GM18507 (cell line): ENCODE results near the gene CEP128.

Source experiments
- DNase-seq: peaks from one replicate; pipeline ENCODE4 v3.0.0; 2011; ENCODE audit warnings: low read depth; ENCODE audit not compliant: insufficient read length; ENCODE audit errors: extremely low spot score
- FAIRE-seq: peaks from 2 replicates; lab custom pipeline; 2011; peaks lifted over from hg19 to GRCh38; lab: Jason Lieb, UNC

Gene CEP128

GRCh38 chr14:80713076-80713850 lies 228.3 kb downstream of the CEP128 start:
- no peak for FAIRE-seq
- DNase-seq: no peak

DNA sequence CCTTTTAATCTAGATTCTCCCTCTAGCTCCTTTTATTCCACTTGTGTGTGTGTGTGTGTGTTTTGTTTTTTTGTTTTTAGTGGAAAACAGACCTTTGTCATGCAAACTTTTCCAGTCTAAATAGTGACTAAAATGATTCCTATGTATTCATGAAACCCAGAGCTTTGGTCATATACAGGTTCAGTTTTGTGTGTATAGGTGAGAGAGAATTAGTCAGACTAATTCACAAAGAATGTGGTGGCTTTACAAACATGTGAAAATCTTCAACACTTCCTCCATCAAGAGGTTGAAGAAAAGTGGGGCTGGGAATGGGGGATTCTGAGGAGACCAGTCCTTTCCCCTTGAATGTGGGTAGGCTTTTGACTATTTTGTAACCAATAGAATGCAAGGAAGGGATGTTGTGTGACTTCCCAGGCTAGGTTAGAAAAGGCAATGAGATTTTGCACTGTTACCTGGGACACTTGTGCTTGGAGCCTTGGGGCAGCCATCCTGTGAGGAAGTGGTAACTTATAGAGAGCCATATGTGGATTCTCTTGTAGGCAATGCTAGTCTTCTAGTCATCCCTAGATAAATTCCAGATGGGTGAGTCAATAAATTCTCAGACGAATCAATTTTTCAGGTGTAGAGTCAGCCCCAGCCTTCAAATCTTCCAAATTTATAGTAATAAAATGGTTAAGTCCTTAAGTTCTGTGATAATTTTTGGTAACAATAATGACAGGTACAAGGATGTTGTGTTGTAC lies 236.1 kb downstream of the CEP128 start:
- FAIRE-seq (no peak), DNase-seq (no peak)

GRCh38 chr14:80700601-80701000 lies 240.9 kb downstream of the CEP128 start:
- DNase-seq (no peak), FAIRE-seq (no peak)

DNA sequence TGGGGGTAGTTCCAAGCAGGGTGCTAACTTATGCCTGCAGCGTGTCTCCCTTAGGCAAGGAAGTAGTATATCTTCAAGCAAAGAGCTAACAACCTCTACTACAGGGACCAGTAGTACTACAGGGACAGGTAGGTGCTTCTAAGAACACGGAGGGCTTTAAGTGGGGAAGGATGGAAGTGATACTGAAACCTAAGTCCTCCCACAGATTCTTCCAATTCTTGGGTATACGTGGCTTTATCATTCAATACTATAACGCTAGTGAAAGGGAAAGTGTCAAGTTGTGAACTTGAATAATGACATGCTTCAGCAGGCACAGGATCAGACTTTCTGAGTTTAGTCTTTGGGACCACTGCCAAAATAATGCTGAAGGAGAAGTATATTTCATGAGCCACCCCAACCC lies 241.7 kb downstream of the CEP128 start:
- FAIRE-seq: peak; percentile 26

GRCh38 chr14:80698974-80699373 lies 242.6 kb downstream of the CEP128 start:
- no peak for DNase-seq
- FAIRE-seq: no peak

More for the DNA sequence above, 241.7 kb downstream of the CEP128 start:
- DNase-seq: no peak

DNA sequence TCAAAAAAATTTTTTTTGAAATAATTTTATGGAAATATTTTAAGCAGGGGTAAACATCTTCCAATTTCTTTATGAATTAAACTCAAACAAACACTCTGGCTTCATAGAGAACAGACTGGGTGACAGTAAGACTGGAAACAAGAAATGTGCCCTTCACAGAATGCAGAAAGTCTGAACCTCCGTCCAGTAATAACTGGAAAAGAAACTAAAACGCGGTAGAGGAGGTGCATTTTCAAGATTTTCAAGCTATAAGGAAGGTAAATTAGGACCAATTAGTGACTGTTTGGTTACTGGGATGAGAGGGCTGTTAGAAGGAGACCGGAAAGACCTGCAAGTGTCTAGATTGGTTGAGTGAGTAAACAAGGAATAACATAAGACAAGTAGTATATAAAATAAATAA lies 245.7 kb downstream of the CEP128 start:
- DNase-seq: no peak
- FAIRE-seq: no peak

- FAIRE-seq: no peak
- no peak for DNase-seq
These were observed 248.6 kb downstream of the CEP128 start for GRCh38 chr14:80692903-80693302.

DNA sequence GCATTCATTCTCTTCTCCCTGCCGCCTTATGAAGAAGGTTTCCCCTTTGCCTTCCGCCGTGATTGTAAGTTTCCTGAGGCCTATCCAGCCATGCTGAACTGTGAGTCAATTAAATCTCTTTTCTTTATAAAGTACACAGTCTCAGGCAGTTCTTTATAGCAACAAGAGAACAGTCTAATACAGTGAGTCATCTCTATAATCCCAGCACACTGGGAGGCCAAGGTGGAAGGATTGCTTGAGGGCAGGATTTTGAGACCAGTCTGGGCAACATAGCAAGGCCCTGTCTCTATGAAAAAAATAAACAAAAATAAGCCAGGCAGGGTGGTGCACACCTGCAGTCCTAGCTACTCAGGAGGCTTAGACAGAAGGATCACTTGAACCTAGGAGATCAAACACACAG lies 259.9 kb downstream of the CEP128 start:
- DNase-seq (no peak), FAIRE-seq (no peak)

GRCh38 chr14:80679273-80679672 lies 262.3 kb downstream of the CEP128 start:
- no peak for DNase-seq

GRCh38 chr14:80678436-80678835 lies 263.1 kb downstream of the CEP128 start:
- DNase-seq (no peak), FAIRE-seq (no peak)

More at GRCh38 chr14:80679273-80679672, 262.3 kb downstream of the CEP128 start:
- FAIRE-seq: no peak

DNA sequence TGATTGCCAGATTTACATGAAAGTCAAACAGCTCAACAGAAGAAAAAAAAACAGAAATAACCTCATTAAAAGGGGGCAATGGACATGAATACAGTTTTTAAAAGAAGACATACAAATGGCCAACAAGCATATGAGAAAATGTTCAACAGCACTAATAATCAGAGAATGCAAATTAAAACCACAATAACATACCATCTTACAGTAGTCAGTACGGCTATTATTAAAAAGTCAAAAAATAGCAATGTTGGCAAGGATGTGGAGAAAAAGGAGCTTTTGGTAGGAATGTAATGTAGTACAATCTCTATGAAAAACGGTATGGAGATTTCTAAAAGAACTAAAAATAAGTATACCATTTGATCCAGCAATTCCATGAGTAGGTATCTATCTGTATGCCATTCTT lies 272.1 kb downstream of the CEP128 start:
- FAIRE-seq: no peak

GRCh38 chr14:80664576-80664975 lies 277.0 kb downstream of the CEP128 start:
- FAIRE-seq (no peak), DNase-seq (no peak)

More for the DNA sequence above, 272.1 kb downstream of the CEP128 start:
- DNase-seq: no peak

DNA sequence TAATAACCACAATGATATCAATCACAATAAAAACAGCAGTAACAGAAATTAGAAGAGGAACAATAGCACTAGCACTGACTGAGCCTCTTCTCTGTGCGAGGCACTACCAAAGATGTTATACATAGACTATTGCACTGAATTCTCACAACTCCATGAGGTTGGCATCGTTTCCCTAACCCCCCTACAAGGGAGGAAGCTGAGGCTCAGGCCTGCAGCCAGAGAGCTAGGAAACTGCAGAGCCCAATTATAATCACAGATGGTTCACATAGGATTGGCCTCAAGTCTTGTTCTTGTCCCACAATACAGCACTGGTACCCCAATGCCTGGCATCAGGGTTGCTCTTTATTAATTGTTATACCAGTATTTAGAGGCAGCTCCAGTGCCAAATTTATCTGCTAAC lies 278.0 kb downstream of the CEP128 start:
- no peak for FAIRE-seq
- DNase-seq: no peak

GRCh38 chr14:80659783-80660182 lies 281.8 kb downstream of the CEP128 start:
- DNase-seq: no peak
- FAIRE-seq: no peak

- no peak for DNase-seq
These were observed 282.8 kb downstream of the CEP128 start for GRCh38 chr14:80658733-80659132.

GRCh38 chr14:80658155-80658554 lies 283.4 kb downstream of the CEP128 start:
- DNase-seq: no peak
- FAIRE-seq: no peak

More at GRCh38 chr14:80658733-80659132, 282.8 kb downstream of the CEP128 start:
- FAIRE-seq: no peak

- FAIRE-seq: no peak
- no peak for DNase-seq
These were observed 287.6 kb downstream of the CEP128 start for GRCh38 chr14:80653956-80654355.

- DNase-seq (no peak), FAIRE-seq (no peak)
These were observed 295.7 kb downstream of the CEP128 start for GRCh38 chr14:80645667-80646413.

DNA sequence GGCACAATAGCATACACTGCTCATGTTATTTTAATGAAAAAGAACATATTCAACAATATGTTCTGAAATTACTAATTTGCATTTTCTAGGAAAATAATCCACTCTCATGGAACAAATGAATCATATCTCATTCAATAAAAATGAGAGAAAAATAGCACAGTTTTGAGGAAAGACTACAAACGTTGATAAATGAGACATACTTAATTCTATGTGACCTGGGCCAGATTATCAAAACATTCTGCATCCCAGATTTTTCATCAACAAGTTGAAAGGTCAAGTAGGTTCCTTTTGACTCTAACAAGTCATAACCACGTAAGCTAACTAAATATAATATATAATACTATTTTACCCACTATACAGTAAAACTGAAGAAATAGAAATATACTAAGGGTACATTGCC lies 296.7 kb downstream of the CEP128 start:
- no peak for FAIRE-seq

More for the DNA sequence above, 296.7 kb downstream of the CEP128 start:
- no peak for DNase-seq
